ENCODE data around the gene ELMOD3. TPM values are rescaled to one million over a fixed set of nuclear protein-coding genes. Genes with fewer than 3 reads are reported as not detected.
A peak's percentile ranks its signal among the peaks of the same experiment; 100 is the strongest.

The ELMOD3 gene
- total and polyA plus RNA-seq, 9 of the 15 experiments (the other 6 are each of a cell fraction or from before 2014, with no cell fraction given) = 2.7 to 18.7 (median 11.6) TPM

- TF ChIP-seq POLR2G (IDR thresholded peaks at IDR 0.05; ENCODE audit: low read depth, low read length) (peak; percentile 85), EGR1 (conservative IDR thresholded peaks at IDR 0.05) (peak; percentile 60), RNF2 (IDR thresholded peaks at IDR 0.05) (peak; percentile 66; the same call in 1 of the 2 replicates), E2F1 (CRISPR knock-in tag; IDR thresholded peaks at IDR 0.05) (no peak), HIVEP1 (CRISPR knock-in tag; IDR thresholded peaks at IDR 0.05) (no peak), ZNF583 (CRISPR knock-in tag; IDR thresholded peaks at IDR 0.05) (peak; percentile 77), SRSF9 (IDR thresholded peaks at IDR 0.05; ENCODE audit: borderline replicate concordance, low read depth, low read length) (no peak), HMGN3 (IDR thresholded peaks at IDR 0.05; ENCODE audit: borderline replicate concordance, extremely low read depth, insufficient read length, low read depth, low read length) (peak; percentile 72), HDAC8 (tag; IDR thresholded peaks at IDR 0.05) (peak; percentile 63; the same call in 1 of the 2 replicates), MAFK (IDR thresholded peaks at IDR 0.05; ENCODE audit: low read length) (peak; percentile 36; the same call in 1 of the 2 replicates), GTF2B (IDR thresholded peaks at IDR 0.05; ENCODE audit: extremely low read depth, insufficient read length) (no peak), MGA (IDR thresholded peaks at IDR 0.05) (peak; percentile 69), TAF1 (IDR thresholded peaks at IDR 0.05; ENCODE audit: control insufficient read depth, extremely low read depth, insufficient read depth, low read length, severe bottlenecking) (peak; percentile 51), KLF13 (tag; IDR thresholded peaks at IDR 0.05; ENCODE audit: borderline replicate concordance, low read depth) (0 out of 2 replicates have a peak, but pooled peaks have one; percentile 47)
Measured at GRCh38 chr2:85437488-85438200, 83.1 kb downstream of the ELMOD3 start (continued).

Measured in K562 (cell line).